ENCODE results near the gene UTS2R.
"Not testable (repeated sequence)": the region's sequence is repeated elsewhere in the genome, so short reads cannot be mapped to it uniquely, and the experiment has no call there.

DNA sequence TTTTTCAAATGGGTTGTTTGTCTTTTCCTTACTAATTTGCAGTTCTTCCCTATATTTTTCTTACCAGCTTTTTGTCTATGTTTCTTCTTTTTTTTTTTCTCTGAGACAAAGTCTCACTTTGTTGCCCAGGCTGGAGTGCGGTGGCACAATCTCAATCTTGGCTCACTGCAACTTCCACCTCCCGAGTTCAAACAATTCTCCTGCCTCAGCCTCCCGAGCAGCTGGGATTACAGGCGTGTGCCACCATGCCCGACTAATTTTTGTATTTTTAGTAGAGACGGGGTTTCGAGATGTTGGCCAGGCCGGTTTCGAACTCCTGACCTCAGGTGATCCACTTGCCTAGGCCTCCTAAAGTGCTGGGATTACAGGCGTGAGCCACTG, 1.5 kb downstream of the UTS2R start:
- not testable (repeated sequence) for TF ChIP-seq RAD21 (conservative IDR thresholded peaks at IDR 0.05); SMC3 (conservative IDR thresholded peaks at IDR 0.05; ENCODE audit: poor library complexity)
- TF ChIP-seq, protein P1, sequence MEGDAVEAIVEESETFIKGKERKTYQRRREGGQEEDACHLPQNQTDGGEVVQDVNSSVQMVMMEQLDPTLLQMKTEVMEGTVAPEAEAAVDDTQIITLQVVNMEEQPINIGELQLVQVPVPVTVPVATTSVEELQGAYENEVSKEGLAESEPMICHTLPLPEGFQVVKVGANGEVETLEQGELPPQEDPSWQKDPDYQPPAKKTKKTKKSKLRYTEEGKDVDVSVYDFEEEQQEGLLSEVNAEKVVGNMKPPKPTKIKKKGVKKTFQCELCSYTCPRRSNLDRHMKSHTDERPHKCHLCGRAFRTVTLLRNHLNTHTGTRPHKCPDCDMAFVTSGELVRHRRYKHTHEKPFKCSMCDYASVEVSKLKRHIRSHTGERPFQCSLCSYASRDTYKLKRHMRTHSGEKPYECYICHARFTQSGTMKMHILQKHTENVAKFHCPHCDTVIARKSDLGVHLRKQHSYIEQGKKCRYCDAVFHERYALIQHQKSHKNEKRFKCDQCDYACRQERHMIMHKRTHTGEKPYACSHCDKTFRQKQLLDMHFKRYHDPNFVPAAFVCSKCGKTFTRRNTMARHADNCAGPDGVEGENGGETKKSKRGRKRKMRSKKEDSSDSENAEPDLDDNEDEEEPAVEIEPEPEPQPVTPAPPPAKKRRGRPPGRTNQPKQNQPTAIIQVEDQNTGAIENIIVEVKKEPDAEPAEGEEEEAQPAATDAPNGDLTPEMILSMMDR (IDR thresholded peaks at IDR 0.05; ENCODE audit: poor library complexity, severe bottlenecking), result not testable (repeated sequence)
